Heart left ventricle (tissue), 13 donors: Measurements from ENCODE around the gene BOD1.

ENCODE experiments used
- POLR2A ChIP-seq, 2 donors: fragments of 450-650 bp; IDR thresholded peaks; one replicate each; pipeline ENCODE4 v1.6.1; 2017; ENCODE audit warnings: antibody characterized with exemption in 2 of 2, mild to moderate bottlenecking in 2 of 2, moderate library complexity in 2 of 2
- TF ChIP-seq, protein P1 (sequence below), 12 donors: fragments of 200-600 bp; sonication (generic) in 4 of 12; IDR thresholded peaks; one replicate each; pipeline versions ENCODE4 v1.5.0 to v1.8.0; 2018 to 2022; ENCODE audit warnings: antibody characterized with exemption in 12 of 12, mild to moderate bottlenecking in 5 of 12
- donor health status: ischemic (EF 13 %, LVEDD 7.1; RV severe dilation, severe dysfunction).
- donor health status: DM: no; HTN: yes; CAD: no.
- donor health status: DM: no; HTN: no; CAD: no.
- donor health status: ischemic (EF 25% LVEDD 6.9; RV normal size, moderate dysfunction).
- donor health status: ischemic (EF 25% LVEDD 5.7; RV mildly dilated, moderate dysfunction).
- donor health status: ischemic (EF 35%, LVEDD 5.7; RV mildly dilated, moderate dysfunction).
- donor health status: nonischemic (EF 11% LVEDD 7.7; RV severe dilation, severe dysfunction).
- donor health status: DM: yes; HTN: yes; CAD: no.
- donor health status: PGD.
- donor health status: ischemic (EF 29% LVEDD 5.4; RV normal size, mild dysfunction).
- donor health status: nonischemic (EF 23%, LVEDD 6.1; RV moderate dilation, normal function).

DNA sequence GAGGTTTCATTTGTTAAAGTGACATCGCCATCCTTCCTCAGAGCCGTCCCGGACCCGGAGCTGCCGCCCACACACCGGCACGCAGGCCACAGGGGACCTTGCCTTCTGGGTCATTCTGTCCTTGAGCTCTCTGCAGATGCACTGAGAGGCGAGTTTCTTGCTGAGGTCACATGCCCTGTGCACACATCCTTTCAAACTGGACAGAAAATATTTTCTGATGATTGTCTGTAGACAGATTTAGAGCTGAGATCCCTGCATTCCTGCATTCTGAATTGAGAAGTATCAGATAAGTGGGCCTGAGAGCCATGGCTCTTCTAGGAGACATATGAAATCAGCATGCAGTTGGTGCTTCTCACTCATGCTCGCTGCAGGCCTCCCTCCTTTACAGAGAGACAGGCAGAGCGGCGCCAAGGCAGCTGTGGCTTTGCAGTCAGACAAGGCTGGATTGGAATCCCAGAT is 25.4 kb downstream of the BOD1 start:
- TF ChIP-seq, protein P1, sequence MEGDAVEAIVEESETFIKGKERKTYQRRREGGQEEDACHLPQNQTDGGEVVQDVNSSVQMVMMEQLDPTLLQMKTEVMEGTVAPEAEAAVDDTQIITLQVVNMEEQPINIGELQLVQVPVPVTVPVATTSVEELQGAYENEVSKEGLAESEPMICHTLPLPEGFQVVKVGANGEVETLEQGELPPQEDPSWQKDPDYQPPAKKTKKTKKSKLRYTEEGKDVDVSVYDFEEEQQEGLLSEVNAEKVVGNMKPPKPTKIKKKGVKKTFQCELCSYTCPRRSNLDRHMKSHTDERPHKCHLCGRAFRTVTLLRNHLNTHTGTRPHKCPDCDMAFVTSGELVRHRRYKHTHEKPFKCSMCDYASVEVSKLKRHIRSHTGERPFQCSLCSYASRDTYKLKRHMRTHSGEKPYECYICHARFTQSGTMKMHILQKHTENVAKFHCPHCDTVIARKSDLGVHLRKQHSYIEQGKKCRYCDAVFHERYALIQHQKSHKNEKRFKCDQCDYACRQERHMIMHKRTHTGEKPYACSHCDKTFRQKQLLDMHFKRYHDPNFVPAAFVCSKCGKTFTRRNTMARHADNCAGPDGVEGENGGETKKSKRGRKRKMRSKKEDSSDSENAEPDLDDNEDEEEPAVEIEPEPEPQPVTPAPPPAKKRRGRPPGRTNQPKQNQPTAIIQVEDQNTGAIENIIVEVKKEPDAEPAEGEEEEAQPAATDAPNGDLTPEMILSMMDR (IDR thresholded peaks at IDR 0.05), result no peak
- no peak for TF ChIP-seq POLR2A (IDR thresholded peaks at IDR 0.05)
